DOHH2 (cell line): Measurements from ENCODE around the gene LAMC1.

ENCODE experiments used
- H3F3A ChIP-seq: fragments of 200-600 bp; sonication (generic), shearing (Covaris generic); 2 replicates; pipeline ENCODE4 v1.6.0; 2016; ENCODE audit warnings: antibody characterized with exemption, mild to moderate bottlenecking; ENCODE audit not compliant: control insufficient read depth, insufficient read depth
- H3K27ac ChIP-seq: fragments of 200-600 bp; sonication (generic); 2 replicates; pipeline ENCODE4 v1.5.1; 2014; ENCODE audit warnings: low read depth, mild to moderate bottlenecking, low read length, moderate library complexity
- H3K27me3 ChIP-seq: fragments of 200-600 bp; sonication (generic); 2 replicates; pipeline ENCODE4 v1.6.1; 2014; ENCODE audit warnings: mild to moderate bottlenecking, low read length, mixed read lengths; ENCODE audit not compliant: control insufficient read depth
- H3K36me3 ChIP-seq: fragments of 200-600 bp; sonication (generic); 2 replicates; pipeline ENCODE4 v1.6.1; 2014; ENCODE audit warnings: mild to moderate bottlenecking, low read length, moderate library complexity, mixed read lengths; ENCODE audit not compliant: control insufficient read depth
- H3K4me1 ChIP-seq: fragments of 200-600 bp; sonication (generic); 2 replicates; pipeline ENCODE4 v1.6.1; 2014; ENCODE audit warnings: mild to moderate bottlenecking, low read length, mixed read lengths; ENCODE audit not compliant: control insufficient read depth
- H3K4me2 ChIP-seq: fragments of 200-600 bp; sonication (generic); 2 replicates; pipeline ENCODE4 v1.6.0; 2014; ENCODE audit warnings: mild to moderate bottlenecking, low read length, moderate library complexity
- H3K4me3 ChIP-seq: fragments of 200-600 bp; sonication (generic); 2 replicates; pipeline ENCODE4 v1.5.1; 2014; ENCODE audit warnings: mild to moderate bottlenecking, low read length, mixed read lengths
- H3K79me2 ChIP-seq: fragments of 200-600 bp; sonication (generic); 2 replicates; pipeline ENCODE4 v1.6.1; 2014; ENCODE audit warnings: mild to moderate bottlenecking, low read length, mixed read lengths; ENCODE audit not compliant: control insufficient read depth
- H3K9me2 ChIP-seq: fragments of 200-600 bp; sonication (generic); replicated peaks from 2 replicates; pipeline ENCODE4 v1.6.1; 2014; ENCODE audit warnings: mild to moderate bottlenecking, low read length, mixed read lengths; ENCODE audit not compliant: control insufficient read depth
- H3K9me3 ChIP-seq: fragments of 200-600 bp; sonication (generic); 2 replicates; pipeline ENCODE4 v1.6.1; 2014; ENCODE audit warnings: antibody characterized with exemption, low read length, mixed read lengths; ENCODE audit not compliant: control insufficient read depth, insufficient read depth
- H4K20me1 ChIP-seq: fragments of 200-600 bp; sonication (generic); 2 replicates; pipeline ENCODE4 v1.6.0; 2014; ENCODE audit warnings: low read depth, mild to moderate bottlenecking, antibody characterized with exemption, low read length, moderate library complexity; ENCODE audit not compliant: control insufficient read depth, insufficient read depth
- CTCF ChIP-seq: fragments of 200-600 bp; sonication (generic); IDR thresholded peaks from one replicate; pipeline ENCODE4 v1.5.1; 2014; ENCODE audit warnings: antibody characterized with exemption, mild to moderate bottlenecking, low read depth, low read length; ENCODE audit not compliant: poor library complexity, severe bottlenecking
- EZH2phosphoT487 ChIP-seq: fragments of 200-600 bp; sonication (generic); IDR thresholded peaks from 2 replicates; pipeline ENCODE4 v1.6.1; 2017; ENCODE audit warnings: borderline replicate concordance, mild to moderate bottlenecking, antibody characterized with exemption, low read length, moderate library complexity, mixed read lengths

The LAMC1 gene

GRCh38 chr1:182995894-182996293 lies 27.3 kb upstream of the LAMC1 start:
- H3K36me3 ChIP-seq, result no peaks in the 10 kb centered on the region
- H3K27ac ChIP-seq, result no peak overlapping the region
- no peaks in the 10 kb centered on the region for H3F3A ChIP-seq
- no peaks in the 10 kb centered on the region for H3K9me3 ChIP-seq
- no peak overlapping the region for H3K4me3 ChIP-seq
- H3K79me2 ChIP-seq, result no peaks in the 10 kb centered on the region
- TF ChIP-seq CTCF (no peak), EZH2phosphoT487 (no peak)
- H4K20me1 ChIP-seq, result no peaks in the 10 kb centered on the region
- no peaks in the 10 kb centered on the region for H3K4me1 ChIP-seq
- no peak overlapping the region for H3K4me2 ChIP-seq
- peaks cover 31% of the 10 kb centered on the region for H3K27me3 ChIP-seq
- H3K9me2 ChIP-seq, result no peaks in the 10 kb centered on the region

- H3F3A ChIP-seq, result no peaks in the 10 kb centered on the region
- H3K79me2 ChIP-seq, result no peaks in the 10 kb centered on the region
- no peaks in the 10 kb centered on the region for H3K4me1 ChIP-seq
- no peaks in the 10 kb centered on the region for H4K20me1 ChIP-seq
- no peak overlapping the region for H3K4me3 ChIP-seq
- no peak for TF ChIP-seq EZH2phosphoT487
- no peak for TF ChIP-seq CTCF
- H3K9me2 ChIP-seq, result no peaks in the 10 kb centered on the region
- H3K9me3 ChIP-seq, result no peaks in the 10 kb centered on the region
- H3K4me2 ChIP-seq, result no peak overlapping the region
- H3K36me3 ChIP-seq, result no peaks in the 10 kb centered on the region
- H3K27me3 ChIP-seq, result peaks cover 29% of the 10 kb centered on the region
- H3K27ac ChIP-seq, result no peak overlapping the region
These were observed 26.4 kb upstream of the LAMC1 start for GRCh38 chr1:182996816-182997215.

- Histone ChIP-seq H3K4me2 (no peak overlapping the region), H3F3A (no peaks in the 10 kb centered on the region), H3K79me2 (no peaks in the 10 kb centered on the region), H3K27me3 (peaks cover 25% of the 10 kb centered on the region; the same call in 1 of the 2 replicates), H3K36me3 (no peaks in the 10 kb centered on the region), H3K9me2 (no peaks in the 10 kb centered on the region), H3K27ac (no peak overlapping the region), H3K4me1 (no peaks in the 10 kb centered on the region), H4K20me1 (no peaks in the 10 kb centered on the region), H3K4me3 (no peak overlapping the region), H3K9me3 (no peaks in the 10 kb centered on the region)
- TF ChIP-seq CTCF, result no peak
- no peak for TF ChIP-seq EZH2phosphoT487
These were observed 24.7 kb upstream of the LAMC1 start for GRCh38 chr1:182998482-182998881.
